Esophagus squamous epithelium (tissue), 4 donors: Measurements from ENCODE around the gene SCN4A.

Source experiments
- POLR2A ChIP-seq, 4 donors: fragments of 450-650 bp; IDR thresholded peaks; one replicate each; pipeline ENCODE4 v1.6.1; 2017; ENCODE audit warnings: antibody characterized with exemption in 4 of 4, mild to moderate bottlenecking in 4 of 4, moderate library complexity in 3 of 4
- TF ChIP-seq, protein P1 (sequence below), 6 experiments: fragments of 450-650 bp in 4 of 6; fragments of 200-600 bp in 2 of 6; sonication (generic) in 2 of 6; IDR thresholded peaks; one replicate each; pipeline ENCODE4 v1.5.1; 2016 to 2019; ENCODE audit warnings: antibody characterized with exemption in 6 of 6, mild to moderate bottlenecking in 4 of 6, moderate library complexity in 4 of 6

DNA sequence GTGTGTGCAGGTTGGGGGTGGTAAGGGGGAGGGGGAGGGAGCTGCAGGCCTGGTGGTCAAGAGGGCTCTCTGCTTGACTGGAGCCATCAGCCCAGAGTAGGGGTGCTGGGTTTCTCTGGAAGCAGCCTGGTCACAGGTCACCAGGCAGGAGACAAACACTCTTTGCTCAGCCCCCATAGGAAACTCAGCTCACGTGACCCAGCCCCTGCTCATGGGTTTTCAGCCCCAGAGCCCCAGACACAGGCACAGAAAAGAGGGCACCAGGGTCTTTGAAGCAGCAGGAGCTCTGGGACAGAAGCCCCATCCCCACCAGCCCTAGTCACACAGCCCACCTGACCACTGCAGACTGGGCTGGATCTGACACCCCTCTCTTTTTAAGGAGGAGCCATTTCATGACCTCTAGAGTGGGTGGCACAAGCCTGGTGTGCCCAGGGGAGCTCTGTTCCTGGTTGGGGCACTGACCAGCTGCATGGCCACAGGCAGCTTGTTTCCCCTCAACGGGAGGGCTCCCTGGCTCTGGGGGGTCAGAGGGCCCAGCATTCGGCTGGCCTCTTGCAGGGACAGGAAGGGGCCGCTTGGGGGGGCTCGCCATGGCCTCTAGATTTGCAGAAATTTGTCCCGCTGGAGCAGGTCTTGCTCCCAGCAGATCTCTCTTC, 26.8 kb downstream of the SCN4A start:
- TF ChIP-seq, protein P1, sequence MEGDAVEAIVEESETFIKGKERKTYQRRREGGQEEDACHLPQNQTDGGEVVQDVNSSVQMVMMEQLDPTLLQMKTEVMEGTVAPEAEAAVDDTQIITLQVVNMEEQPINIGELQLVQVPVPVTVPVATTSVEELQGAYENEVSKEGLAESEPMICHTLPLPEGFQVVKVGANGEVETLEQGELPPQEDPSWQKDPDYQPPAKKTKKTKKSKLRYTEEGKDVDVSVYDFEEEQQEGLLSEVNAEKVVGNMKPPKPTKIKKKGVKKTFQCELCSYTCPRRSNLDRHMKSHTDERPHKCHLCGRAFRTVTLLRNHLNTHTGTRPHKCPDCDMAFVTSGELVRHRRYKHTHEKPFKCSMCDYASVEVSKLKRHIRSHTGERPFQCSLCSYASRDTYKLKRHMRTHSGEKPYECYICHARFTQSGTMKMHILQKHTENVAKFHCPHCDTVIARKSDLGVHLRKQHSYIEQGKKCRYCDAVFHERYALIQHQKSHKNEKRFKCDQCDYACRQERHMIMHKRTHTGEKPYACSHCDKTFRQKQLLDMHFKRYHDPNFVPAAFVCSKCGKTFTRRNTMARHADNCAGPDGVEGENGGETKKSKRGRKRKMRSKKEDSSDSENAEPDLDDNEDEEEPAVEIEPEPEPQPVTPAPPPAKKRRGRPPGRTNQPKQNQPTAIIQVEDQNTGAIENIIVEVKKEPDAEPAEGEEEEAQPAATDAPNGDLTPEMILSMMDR (IDR thresholded peaks at IDR 0.05) = no peak
- TF ChIP-seq POLR2A (IDR thresholded peaks at IDR 0.05) = no peak
